Tibial nerve (tissue), 3 donors: ENCODE results near the gene MIEF2.

Source experiments
- CTCF ChIP-seq, 5 experiments: fragments of 200-600 bp in 3 of 5; fragments of 450-650 bp in 2 of 5; sonication (generic) in 3 of 5; IDR thresholded peaks; one replicate each; pipeline ENCODE4 v1.5.1; 2016 to 2019; ENCODE audit warnings: antibody characterized with exemption in 5 of 5, mild to moderate bottlenecking in 3 of 5, moderate library complexity in 2 of 5
- POLR2A ChIP-seq, 2 donors: fragments of 450-650 bp; IDR thresholded peaks; one replicate each; pipeline ENCODE4 v1.6.1; 2017; ENCODE audit warnings: antibody characterized with exemption in 2 of 2, mild to moderate bottlenecking in 2 of 2, moderate library complexity in 2 of 2

- TF ChIP-seq CTCF (IDR thresholded peaks at IDR 0.05): no peak
- no peak for TF ChIP-seq POLR2A (IDR thresholded peaks at IDR 0.05)
Measured at GRCh38 chr17:18213666-18214270, 46.7 kb upstream of the MIEF2 start.
